Measurements from ENCODE around the gene EEF1AKMT2.

The EEF1AKMT2 gene

GRCh38 chr10:124735491-124736286 is 56.0 kb downstream of the EEF1AKMT2 start:
- no peak for TF ChIP-seq CTCF (IDR thresholded peaks at IDR 0.05; ENCODE audit: low read depth, low read length)
- H3K4me3 ChIP-seq (replicated peaks in 1 of 2; ENCODE audit: low read depth in 2 of 2, low read length in 2 of 2): no peak overlapping the region
- DNase-seq (ENCODE audit: low read depth in 2 of 2): no peak

- TF ChIP-seq CTCF (IDR thresholded peaks at IDR 0.05; ENCODE audit: low read depth, low read length): no peak
- no peak overlapping the region for H3K4me3 ChIP-seq (replicated peaks in 1 of 2; ENCODE audit: low read depth in 2 of 2, low read length in 2 of 2)
- DNase-seq (ENCODE audit: low read depth in 2 of 2): no peak
Observed at GRCh38 chr10:124734311-124735166, 57.1 kb downstream of the EEF1AKMT2 start.

GRCh38 chr10:124733571-124734245 is 58.0 kb downstream of the EEF1AKMT2 start:
- peak in 1 of 2 donors; percentile 22 for DNase-seq (ENCODE audit: low read depth in 2 of 2)
- TF ChIP-seq CTCF (IDR thresholded peaks at IDR 0.05; ENCODE audit: low read depth, low read length): no peak
- no peak overlapping the region for H3K4me3 ChIP-seq (replicated peaks in 1 of 2; ENCODE audit: low read depth in 2 of 2, low read length in 2 of 2)

GRCh38 chr10:124732931-124733570 is 58.6 kb downstream of the EEF1AKMT2 start:
- no peak overlapping the region for H3K4me3 ChIP-seq (replicated peaks in 1 of 2; ENCODE audit: low read depth in 2 of 2, low read length in 2 of 2)
- peak; percentile 37 to 67 for DNase-seq (ENCODE audit: low read depth in 2 of 2)
- no peak for TF ChIP-seq CTCF (IDR thresholded peaks at IDR 0.05; ENCODE audit: low read depth, low read length)

- no peak overlapping the region for H3K4me3 ChIP-seq (replicated peaks in 1 of 2; ENCODE audit: low read depth in 2 of 2, low read length in 2 of 2)
- TF ChIP-seq CTCF (IDR thresholded peaks at IDR 0.05; ENCODE audit: low read depth, low read length): no peak
Observed at GRCh38 chr10:124731551-124731950, 60.1 kb downstream of the EEF1AKMT2 start.

GRCh38 chr10:124730790-124731189 is 60.9 kb downstream of the EEF1AKMT2 start:
- H3K4me3 ChIP-seq (replicated peaks in 1 of 2; ENCODE audit: low read depth in 2 of 2, low read length in 2 of 2): no peak overlapping the region
- no peak for DNase-seq (ENCODE audit: low read depth in 2 of 2)
- no peak for TF ChIP-seq CTCF (IDR thresholded peaks at IDR 0.05; ENCODE audit: low read depth, low read length)

More at GRCh38 chr10:124731551-124731950, 60.1 kb downstream of the EEF1AKMT2 start:
- no peak for DNase-seq (ENCODE audit: low read depth in 2 of 2)
